ACHN (cell line): ENCODE measurements around the gene TICRR.
A peak's percentile ranks its signal among the peaks of the same experiment; 100 is the strongest.

Source experiments
- DNase-seq: peaks from one replicate; pipeline ENCODE4 v3.0.0-alpha.2; 2015
- in situ Hi-C: cut with HindIII; loops from 2 replicates; pipeline ENCODE4 v1.10.0; 2017; ENCODE audit warnings: low sequenced_read_pairs, low pct_ligation_motif_present, low pct_unique_long_range_greater_than_20kb

TICRR gene

DNA sequence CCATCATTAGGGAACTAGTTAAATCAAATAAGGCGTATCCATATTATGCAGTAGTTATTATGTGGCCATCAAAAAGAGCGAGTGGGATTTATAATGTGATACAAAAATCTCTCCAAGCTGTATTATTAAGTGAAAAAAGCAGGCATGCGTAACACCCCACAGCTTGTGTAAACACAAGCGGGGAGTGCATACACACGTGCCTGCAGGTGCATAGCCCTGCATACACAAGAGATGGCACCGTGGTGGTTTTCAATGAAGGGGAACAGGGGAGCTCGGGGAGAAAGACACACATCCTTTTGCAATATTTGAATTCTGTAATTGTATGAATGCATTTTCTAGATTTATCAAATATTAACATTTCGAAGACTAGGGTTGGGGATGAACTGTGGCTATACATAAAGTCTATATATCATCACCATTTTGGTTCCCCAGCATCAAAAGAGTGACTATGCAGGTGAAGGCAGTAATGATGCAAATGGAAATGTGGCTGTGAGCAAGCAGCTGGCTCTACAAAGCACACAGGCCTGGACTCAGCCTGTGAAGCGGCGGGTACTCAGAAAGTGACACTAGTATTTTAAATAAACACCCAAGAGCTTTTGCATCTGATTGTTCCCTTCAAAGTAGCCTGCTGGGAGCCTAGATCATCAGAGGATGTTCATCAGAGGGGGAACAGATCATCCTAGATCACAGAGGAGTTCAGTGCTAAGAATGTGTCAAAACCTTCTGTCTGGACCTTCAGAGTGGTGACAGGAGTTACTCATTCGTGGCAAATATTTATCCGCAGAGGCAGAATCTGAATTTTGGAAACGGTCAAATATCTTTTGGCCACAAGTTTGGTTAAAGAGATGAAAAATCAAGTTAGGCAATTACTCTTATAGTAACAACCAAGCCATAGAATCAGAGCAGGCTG is 89.4 kb downstream of the TICRR start:
- DNase-seq, result no peak
- in situ Hi-C loops, result no loop called here

DNA sequence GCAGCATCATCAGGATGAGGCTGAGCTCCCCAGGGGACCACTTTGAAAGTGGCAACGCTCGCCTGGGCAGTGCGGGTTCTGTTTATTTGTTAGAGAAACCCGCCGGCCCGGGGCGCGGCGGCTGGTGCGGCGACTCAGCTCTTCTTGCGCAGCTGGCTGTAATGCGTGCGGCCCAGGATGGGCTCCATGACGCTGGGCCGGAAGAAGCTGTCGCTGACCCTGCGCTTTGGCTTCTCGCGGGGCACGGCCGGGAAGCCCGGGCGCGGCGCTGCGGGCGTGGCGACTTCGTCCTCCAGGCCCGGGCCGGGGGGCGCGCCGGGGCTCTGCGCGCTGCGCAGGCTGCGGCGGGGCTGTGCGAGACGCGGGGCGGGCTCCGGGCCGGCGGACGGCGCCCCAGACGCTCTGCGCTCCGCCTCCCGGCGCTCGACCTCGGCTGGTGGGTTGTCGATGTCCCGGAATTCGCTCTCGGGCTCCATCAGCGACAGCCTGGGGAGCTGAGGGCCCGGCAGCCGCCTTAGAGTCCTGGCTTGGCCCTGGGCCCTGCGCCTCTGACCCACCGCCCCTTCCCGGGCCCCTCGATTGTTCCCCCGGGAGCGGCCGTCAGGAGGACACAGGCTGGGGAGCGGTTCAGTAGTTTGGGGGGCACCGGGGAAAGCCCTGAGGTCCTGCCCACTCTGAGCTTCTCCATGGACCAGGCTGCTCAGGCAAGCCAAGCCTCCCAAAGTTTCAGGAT is 90.3 kb downstream of the TICRR start:
- in situ Hi-C loops, result no loop called here
- peak; percentile 40 for DNase-seq

DNA sequence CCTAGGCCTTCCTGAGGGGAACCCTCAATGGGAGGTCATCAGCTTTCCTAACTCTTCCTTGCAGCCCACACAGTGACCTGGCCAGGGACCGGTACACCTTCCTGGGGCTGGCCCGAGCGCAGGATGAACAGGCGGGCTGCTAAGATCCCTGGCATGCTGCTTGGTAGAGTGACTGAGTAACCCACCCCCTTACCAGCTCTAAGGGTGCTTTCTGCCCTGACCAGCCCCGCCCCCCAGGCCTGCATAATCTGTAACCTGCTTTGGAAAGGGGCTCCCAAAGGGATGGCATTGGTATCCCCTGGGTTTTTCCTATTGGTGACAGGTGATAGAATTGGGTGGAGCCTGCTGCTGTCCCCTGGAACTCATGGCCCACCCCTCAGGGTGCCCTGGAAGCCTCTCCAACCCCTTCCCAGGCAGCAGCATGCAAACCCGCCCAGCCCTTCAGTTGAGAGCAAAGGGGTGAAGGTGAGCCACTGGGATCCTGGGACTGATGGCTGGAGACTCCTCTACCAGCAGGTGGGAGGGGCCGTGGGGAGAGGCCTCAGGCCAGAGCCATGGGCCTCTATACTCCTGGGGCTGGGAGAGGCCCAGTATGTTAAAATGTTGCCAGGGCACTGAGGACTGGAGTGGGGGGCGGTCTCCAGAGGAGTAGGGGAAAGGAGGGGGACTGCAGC is 91.1 kb downstream of the TICRR start:
- in situ Hi-C loops, result no loop called here
- no peak for DNase-seq

DNA sequence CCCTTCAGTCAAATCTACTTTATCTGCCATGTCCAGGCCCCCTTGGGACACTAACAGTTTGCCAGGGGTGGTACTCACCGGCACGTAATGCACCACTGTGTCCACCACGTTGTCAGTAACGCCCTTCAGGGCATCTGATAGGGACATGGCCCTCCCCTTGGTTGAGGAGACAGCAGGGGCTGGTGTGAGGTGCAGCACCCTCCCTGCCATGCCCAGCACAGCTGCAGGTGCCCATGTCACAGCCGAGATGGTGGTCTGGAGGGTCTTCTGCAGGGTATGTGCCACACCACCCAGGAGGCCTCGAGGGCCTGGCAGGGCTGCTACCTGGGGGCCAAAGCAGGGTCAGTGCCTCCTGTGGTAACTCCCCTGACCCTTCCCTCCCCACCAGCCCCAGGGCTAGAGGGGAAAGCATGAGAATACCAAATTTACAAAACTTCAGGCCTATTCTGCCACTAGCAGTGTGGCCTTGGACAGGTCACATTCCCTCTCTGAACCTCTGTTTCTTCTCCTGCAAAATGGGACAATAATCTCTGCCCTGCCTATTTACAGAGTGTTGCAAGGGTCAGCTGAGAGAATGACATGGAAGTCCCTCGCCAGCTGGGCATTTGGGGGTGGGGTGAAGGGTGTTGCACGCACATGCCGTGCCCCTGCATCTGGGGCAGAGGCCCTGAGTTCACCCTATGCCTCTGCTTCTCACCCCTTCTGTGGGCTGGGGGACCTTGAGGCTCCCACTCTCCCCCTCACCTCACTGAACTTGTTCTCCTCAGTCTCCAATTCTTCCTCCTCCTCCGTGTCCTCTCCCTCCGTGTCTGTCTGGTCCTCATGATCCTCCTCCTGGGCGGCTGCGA is 91.8 kb downstream of the TICRR start:
- in situ Hi-C loops, result no loop called here
- no peak for DNase-seq

DNA sequence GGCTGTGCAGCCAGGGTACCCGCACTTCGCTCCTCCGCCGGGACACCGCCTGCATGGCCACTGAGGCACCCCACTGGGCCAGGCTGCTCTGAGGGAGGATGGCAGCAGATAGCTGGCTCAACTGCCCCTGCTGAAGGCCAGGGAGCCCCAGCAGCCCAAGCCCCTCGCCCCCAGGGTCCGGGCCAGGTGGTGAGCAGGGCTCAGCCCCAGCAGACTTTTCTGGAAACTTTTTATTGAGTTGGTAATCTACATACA is 92.4 kb downstream of the TICRR start:
- in situ Hi-C loops, result no loop called here
- DNase-seq, result no peak

DNA sequence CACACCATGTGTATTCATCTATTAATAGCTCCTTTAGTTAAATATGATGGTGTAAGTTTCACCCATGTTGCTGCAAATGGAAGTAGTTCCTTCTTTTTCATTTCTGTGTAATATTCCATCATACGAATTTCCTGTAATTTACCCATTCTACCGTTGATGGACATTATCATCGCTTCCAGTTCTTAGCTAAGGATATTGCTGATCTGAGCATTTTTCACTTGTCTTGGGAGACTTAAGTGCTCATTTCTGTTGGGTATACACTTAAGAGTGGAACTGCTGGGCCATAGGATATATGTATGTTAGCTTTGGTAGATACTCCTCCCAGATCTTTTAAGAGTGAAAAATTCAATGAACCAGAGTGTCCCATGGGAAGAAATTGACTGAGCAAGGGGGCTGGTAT is 92.9 kb downstream of the TICRR start:
- in situ Hi-C loops, result no loop called here
- DNase-seq, result no peak

DNA sequence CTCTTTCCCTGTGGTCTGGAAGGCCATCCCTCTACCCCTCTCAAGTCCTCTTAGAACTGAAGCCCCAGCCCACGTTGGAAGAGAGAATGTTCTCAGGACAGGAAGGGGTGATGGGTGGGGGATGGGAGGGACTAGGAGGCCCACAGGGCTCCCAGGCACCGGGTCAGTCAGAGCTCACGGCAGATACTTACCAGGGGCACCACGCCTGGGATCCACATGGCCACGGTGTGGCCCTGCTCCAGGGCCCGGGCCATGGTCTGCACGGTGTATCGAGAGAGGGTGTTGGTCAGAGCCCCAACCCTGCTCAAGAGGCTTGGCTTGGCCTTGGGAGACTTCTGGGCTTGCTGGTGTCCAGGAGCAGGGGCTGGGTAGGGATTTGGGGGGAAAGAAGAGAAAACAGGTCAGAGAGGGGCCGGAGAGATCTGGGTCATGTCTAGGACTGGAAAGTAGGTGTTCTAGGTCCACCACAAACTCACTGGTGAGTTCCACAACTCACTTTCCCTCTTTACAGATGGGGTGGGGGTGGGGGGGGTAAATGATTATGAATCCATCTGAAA is 94.1 kb downstream of the TICRR start:
- in situ Hi-C loops, result no loop called here
- no peak for DNase-seq

DNA sequence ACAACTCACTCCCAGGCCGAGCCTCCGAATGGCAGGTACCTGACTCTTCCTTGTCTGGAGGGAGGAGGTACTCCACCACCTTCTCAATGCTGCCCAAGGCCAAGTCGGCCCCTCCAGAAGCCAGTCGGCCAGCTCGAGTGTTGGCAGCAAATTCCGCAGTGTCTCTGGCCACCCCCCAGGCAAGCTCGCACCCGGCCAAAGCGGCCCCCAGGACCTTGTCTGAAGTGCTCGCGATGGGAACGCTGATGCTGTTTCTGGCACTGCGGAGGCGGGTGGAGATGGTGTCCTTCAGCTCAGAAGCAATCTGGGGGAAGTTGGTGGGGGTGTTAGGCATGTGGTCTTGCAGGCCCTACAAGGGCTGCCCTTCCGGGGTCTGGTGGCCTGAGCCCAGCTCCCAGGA is 94.7 kb downstream of the TICRR start:
- DNase-seq, result no peak
- in situ Hi-C loops, result no loop called here

DNA sequence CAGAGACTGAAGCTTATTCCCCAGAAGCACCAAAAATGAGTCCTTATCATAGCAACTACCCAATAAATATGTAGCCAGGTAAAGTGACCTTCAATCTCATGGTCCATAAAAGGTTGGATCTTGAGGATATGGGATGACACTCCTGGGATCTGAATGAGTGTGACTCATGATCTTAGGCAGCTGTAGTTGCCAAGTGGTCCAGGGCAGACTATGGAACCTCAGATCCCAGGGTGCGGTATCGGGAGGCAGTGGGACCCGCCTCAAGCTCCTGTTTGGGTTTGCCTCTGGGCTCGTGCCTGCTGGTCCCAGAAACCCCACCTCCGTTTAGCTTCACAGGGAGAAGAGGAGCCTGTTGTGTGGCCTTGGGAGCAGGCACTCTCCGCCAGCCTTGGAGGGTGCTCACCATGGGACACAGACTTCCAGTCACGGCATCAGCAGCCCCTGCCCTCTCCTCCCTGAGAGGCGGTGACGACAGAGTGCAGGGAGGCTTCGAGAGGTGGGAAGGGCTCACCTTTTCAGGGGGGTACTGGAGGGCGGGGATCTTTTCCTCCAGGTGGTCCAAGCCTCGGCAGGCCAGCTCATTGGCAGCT is 95.8 kb downstream of the TICRR start:
- DNase-seq, result no peak
- in situ Hi-C loops, result no loop called here

DNA sequence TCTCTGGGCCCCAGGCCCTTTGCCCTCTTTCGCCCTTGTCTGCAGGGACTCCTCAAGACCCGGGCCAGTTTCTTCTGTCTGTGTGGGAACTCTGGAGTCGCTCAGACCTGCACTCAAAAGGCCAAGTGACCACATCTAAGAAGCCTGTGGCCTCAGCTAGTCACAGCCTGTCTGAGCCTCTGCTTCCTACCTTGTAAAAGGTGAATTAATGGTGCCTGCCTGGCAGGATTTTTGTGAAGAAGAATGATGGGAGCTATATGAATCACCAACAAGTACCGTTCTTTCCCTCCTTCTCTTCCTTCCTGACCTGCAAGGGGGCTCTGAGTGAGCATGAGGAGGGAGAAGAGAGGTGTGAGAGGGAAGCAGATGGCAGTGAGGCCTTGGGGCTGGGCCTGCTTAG is 96.4 kb downstream of the TICRR start:
- DNase-seq, result no peak
- in situ Hi-C loops, result no loop called here

DNA sequence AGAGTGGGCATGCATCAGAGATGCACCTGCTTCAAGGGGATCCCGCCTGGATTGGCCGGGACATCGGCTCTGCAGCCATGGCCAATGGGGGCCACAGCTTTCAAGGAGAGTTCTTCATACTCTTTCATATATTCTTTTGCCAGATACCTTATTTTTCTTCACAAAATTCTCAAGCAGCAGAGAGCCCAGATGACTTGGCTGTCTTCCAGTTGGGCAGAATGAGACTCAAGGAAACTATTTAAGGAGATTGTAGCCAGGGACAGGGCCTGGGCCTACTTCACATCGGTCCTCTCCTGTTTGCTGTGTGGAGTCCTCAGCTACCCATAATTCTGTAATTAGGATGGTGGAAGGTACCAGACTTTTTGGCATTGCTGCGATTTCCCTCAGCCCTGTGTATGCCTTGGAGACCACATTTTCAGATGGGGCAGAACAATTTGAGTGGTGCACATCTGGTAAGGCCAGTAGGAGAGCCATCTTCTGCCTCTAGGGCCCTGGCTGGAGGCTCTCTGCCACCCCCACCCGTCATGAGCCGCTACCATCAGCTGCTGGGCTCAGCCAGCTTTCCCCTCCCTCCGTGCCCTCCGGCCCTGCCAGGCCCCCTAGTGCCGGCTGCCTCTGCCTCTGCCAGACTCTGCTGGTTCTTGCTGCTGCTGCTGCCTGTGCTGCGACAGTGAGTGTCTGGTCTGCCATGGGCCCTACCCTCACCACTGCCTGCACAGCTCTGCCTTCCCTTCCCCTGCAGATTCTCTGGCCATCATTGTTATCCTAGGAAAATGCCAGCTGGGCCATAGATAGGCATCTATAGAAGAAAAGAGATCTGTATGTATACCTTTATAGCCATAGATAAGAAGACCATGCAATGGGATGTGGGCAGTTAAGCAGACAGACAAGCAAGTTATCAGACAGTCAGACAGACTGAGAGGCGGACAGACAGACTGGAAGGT is 97.2 kb downstream of the TICRR start:
- DNase-seq, result no peak
- in situ Hi-C loops, result no loop called here

DNA sequence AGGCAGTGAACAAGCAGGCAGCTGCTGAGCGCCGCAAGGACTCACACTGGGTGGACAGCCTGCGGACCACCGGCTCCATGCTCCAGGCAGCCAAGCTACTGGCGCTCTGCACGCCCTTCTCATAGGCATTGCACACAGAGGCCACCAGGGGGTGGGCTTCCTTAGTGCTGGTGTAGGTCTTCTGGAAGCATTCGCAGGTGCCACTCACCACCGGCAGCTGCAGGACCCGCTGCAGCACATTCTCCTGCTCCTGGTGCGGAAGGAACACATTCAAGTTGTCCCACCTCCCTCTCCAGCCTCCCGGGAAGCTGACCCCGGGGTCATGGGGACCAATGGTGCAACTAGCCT is 97.9 kb downstream of the TICRR start:
- DNase-seq, result peak; percentile 31
- in situ Hi-C loops, result no loop called here

DNA sequence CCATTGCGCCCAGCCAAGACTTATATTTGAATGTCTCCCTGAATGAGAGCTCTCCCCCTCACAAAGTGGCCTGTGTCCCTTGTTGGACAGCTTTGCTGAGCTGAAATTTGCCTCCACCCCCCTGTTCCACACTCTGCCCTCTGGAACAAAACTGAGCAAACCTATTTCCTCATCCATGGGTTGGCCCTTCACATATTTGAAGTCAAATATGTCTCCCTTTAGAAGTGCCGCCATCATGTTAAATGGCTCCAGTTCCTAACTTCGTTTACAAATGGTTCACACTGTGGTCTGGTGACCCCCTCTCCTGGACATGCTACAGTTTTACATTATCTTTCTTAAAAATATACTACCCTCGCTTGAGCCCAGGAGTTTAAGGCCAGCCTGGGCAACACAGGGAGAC is 99.3 kb downstream of the TICRR start:
- no peak for DNase-seq

DNA sequence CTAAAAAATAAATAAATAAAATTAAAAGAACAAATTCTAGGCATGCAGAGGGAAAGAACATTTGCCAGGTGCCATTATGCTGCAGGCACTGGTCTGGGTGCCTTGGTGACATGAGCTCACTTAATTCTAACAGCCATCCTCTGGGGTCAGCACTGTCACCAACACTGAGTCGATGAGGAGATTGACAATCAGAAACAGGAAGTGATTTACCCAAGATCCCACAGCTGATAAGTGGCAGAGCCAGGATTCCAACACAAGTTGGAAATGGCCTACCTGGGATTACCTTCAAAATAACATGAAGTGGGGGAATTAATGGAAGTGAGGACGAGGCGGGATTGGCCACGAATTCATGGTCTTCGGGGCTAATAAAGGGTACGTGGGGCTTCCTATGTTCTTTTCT is 100.3 kb downstream of the TICRR start:
- no peak for DNase-seq
- in situ Hi-C loops, result no loop called here

More for the DNA sequence above, 99.3 kb downstream of the TICRR start:
- in situ Hi-C loops, result no loop called here

DNA sequence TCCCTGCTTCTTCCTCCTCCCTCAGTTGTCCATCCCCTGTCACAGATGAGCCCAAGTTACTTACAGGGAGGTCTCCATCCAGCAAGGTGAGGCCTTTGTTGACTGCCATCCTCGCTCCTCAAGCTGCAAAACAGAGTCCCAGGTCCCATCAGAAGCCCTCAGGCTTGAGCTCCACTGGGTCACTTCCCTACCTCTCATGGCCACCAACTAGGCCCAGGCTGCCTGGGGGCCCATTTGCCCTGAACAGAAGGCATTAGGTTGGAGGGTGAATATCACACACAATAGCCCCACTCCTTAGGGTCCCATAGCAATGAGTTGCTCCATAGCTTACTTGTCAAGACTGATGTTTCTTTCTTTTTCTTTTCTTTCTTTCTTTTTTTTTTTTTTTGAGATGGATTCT is 102.1 kb downstream of the TICRR start:
- in situ Hi-C loops, result no loop called here
- no peak for DNase-seq
